Left renal pelvis (tissue), 4 donors: ENCODE results near the gene CNFN. TPM values are rescaled to one million over a fixed set of nuclear protein-coding genes. Genes with fewer than 3 reads are reported as not detected.

Source experiments
- DNase-seq, 4 donors: peaks; one replicate each; pipeline ENCODE4 v3.0.0-alpha.2; 2013; ENCODE audit warnings: low read depth in 4 of 4, low spot score in 3 of 4
- polyA plus RNA-seq, 4 donors: library from polyadenylated mRNA; unstranded; fragments of 120-200 nt; gene quantifications; one replicate each; pipeline ENCODE4 v1.2.1, GENCODE V29; 2013; ENCODE audit not compliant: insufficient read length in 4 of 4

CNFN gene
- 1 to 10 TPM in 1 of 4 donors, under 1 TPM in 3; 0.52 to 2.0 (median 0.75) TPM for polyA plus RNA-seq

DNA sequence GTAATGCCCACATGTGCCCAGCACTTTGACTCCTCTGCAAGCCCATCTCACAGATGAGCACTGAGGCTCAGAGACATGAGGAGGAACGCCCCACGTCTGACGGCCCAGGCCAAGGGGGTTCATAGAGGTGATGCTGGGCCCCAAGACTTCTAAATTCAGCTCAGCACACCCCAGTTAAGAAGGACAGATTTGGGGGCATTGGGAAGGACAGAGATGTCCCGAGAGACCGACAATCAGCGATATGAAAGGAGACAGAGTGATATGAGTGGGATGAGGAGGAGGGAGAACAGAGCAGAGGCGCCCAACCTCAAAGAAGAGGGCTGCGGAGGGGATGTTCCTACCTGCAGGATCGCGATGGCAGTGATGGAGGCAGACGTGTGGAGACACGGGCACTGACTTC lies at the start of gene CNFN:
Gene CNFN (minus strand): TSS at position 399 of the 400 bp plus-strand sequence. CDS start 1,260 bp downstream, outside the sequence.
- no peak for DNase-seq

- DNase-seq: no peak
Measured at GRCh38 chr19:42436006-42436405, 45.9 kb upstream of the CNFN start.

GRCh38 chr19:42435316-42435715 lies 45.2 kb upstream of the CNFN start:
- DNase-seq: no peak

- peak in 1 of 4 donors; percentile 47 for DNase-seq
Measured at GRCh38 chr19:42433503-42434260, 43.6 kb upstream of the CNFN start.

- no peak for DNase-seq
Measured at GRCh38 chr19:42431486-42431885, 41.4 kb upstream of the CNFN start.

GRCh38 chr19:42428676-42429075 lies 38.6 kb upstream of the CNFN start:
- DNase-seq: no peak

- DNase-seq: peak in 1 of 4 donors; percentile 56
Measured at GRCh38 chr19:42427313-42427712, 37.2 kb upstream of the CNFN start, which contains the start of gene LIPE. Gene LIPE, minus strand, starts transcription at chr19:42427388. Its CDS starts 239 bp downstream, at chr19:42427149.

DNA sequence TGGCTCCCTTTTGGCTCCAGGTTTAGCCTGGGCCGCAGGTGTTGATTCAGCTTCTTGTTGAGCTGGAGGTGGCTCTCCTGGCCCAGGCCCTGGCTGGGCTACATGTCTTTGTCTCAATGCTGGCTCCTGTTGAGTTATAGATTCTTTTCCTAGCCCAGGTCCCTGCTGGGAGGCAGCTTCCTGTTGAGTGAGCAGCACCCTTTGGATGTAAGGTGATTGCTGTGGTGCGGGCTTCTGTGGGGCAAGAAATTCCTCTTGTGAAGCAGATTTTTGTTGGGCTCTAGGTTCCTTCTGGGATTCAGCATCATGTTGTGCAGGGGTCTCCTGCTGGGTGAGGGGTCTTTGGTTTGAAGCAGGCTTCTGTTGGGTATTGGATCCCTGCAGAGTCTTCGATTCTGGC lies 36.5 kb upstream of the CNFN start:
- DNase-seq: no peak

GRCh38 chr19:42424712-42425131 lies 34.6 kb upstream of the CNFN start:
- DNase-seq: no peak

- no peak for DNase-seq
Measured at GRCh38 chr19:42424345-42424707, 34.2 kb upstream of the CNFN start.

GRCh38 chr19:42423462-42424344 lies 33.6 kb upstream of the CNFN start:
- peak; percentile 84 to 90 (median 86) for DNase-seq

DNA sequence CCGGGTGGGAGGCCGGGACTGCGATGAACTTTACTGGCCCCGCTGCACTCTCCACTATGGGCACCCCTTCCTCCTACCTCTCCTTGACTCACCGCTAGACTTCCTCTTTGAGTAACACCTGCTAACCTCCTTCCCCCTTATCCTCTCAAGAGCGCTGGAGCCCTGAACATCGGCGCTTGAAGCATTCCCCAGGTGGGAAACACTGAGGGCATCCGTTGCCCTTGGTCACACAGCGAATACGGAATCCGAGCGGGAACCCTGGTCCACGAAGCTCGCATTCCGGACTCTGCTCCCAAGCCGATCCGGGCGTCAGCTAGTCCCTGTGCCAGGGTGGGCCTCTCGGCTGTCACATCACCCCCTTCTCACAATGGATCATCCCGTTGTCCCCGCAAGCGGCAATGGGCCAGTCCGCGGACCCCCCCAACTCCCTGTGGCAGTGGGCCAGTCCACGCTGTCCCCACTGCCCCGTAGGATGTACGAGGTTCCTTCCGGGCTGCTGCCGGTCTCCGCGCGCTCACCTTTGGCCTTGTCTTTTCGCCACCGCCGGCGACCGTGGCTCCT lies 32.9 kb upstream of the CNFN start:
- DNase-seq: peak in 3 of 4 donors; percentile 45 to 48 (median 46)

DNA sequence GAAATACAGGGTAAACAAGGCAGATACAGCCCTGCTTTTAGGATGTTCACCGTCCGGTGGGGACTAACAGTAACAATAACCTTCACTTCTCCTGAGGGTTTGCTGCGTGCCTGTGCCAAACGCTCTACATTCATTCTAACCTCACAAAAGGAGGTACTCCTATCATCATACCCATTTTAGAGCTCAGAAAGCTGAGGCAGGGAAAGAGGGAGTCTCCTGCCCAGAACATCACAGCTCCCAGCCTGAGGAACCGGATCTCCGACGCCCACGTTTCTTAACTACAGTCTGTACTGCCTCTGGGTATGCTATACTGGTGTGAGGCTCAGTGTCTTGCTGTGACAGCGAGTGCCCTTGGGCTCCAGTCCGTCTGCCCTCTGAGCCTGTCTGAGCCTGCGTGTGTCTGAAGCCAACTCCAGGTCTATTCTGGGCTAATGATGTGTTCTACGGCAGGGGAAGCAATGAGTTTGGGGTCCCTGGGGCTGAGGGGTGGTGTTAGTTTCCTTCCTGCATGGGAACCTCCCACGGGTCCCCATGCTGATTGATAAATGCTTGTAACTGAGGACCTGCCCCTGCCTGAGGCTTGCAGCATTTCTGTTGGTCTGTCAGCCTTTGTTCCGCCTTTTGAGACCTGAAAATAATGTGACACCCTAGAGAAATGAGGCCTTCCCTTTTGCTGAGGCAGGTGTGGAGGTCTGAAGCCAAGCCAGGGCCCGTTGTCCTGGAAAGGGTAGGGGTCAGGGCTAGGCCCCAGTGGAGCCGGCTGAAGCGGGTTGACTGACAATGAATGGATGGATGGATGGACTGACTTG lies 32.2 kb upstream of the CNFN start:
- DNase-seq: no peak

DNA sequence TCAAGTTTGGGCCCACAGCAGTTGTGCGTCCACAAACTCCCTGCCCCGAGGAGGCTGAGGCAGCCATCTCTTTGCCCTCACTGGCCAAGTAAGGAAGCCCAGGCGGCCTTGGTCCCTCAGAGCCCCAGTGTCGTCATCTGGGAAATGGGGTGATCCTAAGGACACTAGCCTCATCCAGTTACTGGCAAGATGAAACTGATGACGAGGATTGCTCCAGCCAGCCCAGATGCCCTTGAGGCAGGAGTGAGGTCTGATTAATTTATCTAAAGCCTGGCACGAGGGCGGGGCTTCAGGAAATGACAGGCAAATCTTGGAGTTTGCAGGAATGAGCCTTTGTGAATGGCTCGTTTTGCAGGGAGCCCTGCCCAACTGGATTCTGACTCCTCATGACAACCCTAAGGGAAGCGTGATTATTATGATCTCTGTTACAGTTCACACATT lies 31.5 kb upstream of the CNFN start:
- no peak for DNase-seq

DNA sequence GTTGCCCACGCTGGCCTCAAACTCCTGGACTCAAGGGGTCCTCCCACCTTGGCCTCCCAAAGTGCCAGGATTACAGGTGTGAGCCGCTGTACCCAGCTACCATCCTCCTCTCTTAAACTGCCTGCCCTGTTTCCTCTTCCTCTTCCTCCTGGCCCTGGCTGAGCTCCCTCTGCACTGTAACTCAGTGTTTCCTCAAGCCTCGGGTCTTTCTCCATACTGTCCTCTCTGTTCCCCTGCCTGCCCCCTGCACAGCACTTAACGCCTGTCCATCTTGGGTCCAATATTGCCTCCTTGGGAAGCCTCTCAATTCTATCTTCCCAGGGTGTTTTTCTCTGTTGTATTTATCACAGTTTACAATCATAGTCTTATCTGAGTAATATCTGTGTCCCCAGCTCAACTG lies 31.0 kb upstream of the CNFN start:
- no peak for DNase-seq

DNA sequence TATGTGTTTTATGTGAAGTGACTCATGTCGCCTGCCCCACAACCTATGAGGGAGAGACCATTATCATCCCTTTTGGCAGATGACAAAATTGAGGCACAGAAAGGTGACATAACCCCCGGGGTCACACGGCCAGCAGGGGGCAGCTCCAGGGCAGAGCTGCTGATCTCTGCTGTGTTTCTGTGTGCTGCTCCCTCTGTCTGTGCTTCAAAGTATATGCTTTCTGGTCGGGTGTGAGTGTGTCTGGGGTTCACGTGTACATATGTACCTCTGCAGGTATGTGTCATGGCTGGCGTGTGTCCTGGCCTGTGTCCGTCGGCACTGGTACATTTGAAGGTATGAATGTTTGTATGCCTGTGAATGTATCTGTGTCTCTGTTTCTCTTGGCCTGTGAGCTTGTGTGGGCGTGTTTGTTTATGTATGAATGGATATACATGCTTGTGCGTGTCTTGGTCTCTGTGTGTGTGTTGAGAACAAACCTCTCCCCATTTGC lies 30.0 kb upstream of the CNFN start:
- DNase-seq: no peak

DNA sequence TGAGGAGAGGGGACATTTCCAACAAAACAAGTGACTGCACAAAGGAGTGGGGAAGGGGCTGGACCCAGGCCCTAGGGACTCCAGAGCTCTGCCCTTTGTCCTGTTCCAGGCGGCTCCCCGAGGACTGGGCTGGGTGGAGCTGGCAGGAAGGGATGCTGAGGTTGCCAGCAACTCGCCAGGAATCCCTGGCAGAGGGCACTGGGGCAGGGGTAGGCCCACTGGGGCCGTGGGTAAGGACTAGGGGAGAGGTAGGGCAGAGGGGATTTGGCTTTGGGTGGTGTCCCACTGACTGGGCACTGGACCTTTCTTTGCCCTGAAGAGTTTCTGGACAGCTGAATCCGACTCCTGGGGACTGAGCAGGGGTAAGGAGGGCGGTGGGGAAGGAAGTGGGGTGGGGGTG lies 29.2 kb upstream of the CNFN start:
- DNase-seq: no peak

DNA sequence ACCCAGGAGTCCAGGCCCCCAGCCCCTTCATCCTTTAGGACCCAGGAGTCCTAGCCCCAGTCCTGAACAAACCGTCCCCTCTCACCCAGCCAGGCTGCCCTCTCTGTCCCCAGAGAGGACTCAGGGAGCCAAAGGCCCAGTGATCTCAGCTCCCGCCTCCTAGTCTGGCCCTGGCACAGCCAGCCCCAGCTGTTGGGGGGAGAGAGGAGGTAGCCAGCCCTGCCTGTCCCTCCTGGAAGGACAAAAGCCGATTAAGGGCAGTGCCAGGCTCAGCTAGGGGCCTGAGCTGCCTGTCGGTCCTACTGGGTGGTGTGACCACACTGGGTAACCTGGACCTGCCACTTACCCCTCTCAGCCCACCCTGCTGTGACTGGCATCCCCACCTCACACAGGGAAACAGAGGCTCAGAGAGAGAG lies 22.6 kb upstream of the CNFN start:
- DNase-seq: no peak

GRCh38 chr19:42412227-42412626 lies 22.1 kb upstream of the CNFN start:
- DNase-seq: no peak

GRCh38 chr19:42411581-42412178 lies 21.6 kb upstream of the CNFN start:
- no peak for DNase-seq
